ENCODE data around the gene RPL29. TPM values are rescaled to one million over a fixed set of nuclear protein-coding genes. Genes with fewer than 3 reads are reported as not detected.
"Not testable (repeated sequence)": the region's sequence is repeated elsewhere in the genome, so short reads cannot be mapped to it uniquely, and the experiment has no call there.

Gene RPL29
- total and polyA plus RNA-seq, 2 donors from 2014 or later = 785 to 1,416 TPM

GRCh38 chr3:52034212-52034611 is 38.5 kb upstream of the RPL29 start:
- H3K4me1 ChIP-seq (ENCODE audit: control insufficient read depth in 2 of 3, insufficient read depth in 2 of 3, low read depth in 1 of 3, low read length in 3 of 3) = no peaks in the 10 kb centered on the region
- intact Hi-C loops (cut with DNase I) = no loop called here
- FAIRE-seq (no peak), DNase-seq (no peak)
- H3K9me3 ChIP-seq (ENCODE audit: control insufficient read depth in 2 of 3, insufficient read depth in 1 of 3, low read length in 3 of 3) = no peaks in the 10 kb centered on the region
- no peak overlapping the region for H3K27ac ChIP-seq (ENCODE audit: low read depth in 2 of 2, low read length in 2 of 2)
- H3K4me3 ChIP-seq (ENCODE audit: low read length in 3 of 3) = no peak overlapping the region
- H3K36me3 ChIP-seq (ENCODE audit: control insufficient read depth in 2 of 3, insufficient read depth in 3 of 3, low read length in 3 of 3) = no peaks in the 10 kb centered on the region
- H3K9ac ChIP-seq (ENCODE audit: low read length in 3 of 3) = no peak overlapping the region
- no peaks in the 10 kb centered on the region for H3K27me3 ChIP-seq (ENCODE audit: control insufficient read depth, insufficient read depth, low read length)
- TF ChIP-seq, protein P1, sequence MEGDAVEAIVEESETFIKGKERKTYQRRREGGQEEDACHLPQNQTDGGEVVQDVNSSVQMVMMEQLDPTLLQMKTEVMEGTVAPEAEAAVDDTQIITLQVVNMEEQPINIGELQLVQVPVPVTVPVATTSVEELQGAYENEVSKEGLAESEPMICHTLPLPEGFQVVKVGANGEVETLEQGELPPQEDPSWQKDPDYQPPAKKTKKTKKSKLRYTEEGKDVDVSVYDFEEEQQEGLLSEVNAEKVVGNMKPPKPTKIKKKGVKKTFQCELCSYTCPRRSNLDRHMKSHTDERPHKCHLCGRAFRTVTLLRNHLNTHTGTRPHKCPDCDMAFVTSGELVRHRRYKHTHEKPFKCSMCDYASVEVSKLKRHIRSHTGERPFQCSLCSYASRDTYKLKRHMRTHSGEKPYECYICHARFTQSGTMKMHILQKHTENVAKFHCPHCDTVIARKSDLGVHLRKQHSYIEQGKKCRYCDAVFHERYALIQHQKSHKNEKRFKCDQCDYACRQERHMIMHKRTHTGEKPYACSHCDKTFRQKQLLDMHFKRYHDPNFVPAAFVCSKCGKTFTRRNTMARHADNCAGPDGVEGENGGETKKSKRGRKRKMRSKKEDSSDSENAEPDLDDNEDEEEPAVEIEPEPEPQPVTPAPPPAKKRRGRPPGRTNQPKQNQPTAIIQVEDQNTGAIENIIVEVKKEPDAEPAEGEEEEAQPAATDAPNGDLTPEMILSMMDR (IDR thresholded peaks at IDR 0.05; ENCODE audit: borderline replicate concordance, extremely low read depth, insufficient read depth) = no peak

DNA sequence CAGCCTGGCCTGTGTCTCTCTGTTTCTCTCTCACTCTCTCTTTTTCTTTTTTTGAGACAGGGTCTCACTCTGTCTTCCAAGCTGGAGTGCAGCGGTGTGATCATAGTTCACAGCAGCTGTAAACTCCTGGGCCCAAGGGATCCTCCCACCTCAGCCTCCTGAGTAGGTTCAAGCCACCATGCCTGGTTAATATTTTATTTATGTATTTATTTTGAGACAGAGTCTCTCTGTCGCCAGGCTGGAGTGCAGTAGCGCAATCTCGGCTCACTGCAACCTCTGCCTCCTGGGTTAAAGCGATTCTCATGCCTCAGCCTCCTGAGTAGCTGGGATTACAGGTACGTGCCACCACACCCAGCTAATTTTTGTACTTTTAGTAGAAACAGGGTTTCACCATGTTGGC is 38.1 kb upstream of the RPL29 start:
- H3K4me1 ChIP-seq (ENCODE audit: control insufficient read depth in 2 of 3, insufficient read depth in 2 of 3, low read depth in 1 of 3, low read length in 3 of 3); H3K4me3 ChIP-seq (ENCODE audit: low read length in 3 of 3); intact Hi-C loops (cut with DNase I); H3K36me3 ChIP-seq (ENCODE audit: control insufficient read depth in 2 of 3, insufficient read depth in 3 of 3, low read length in 3 of 3); H3K27me3 ChIP-seq (ENCODE audit: control insufficient read depth, insufficient read depth, low read length); DNase-seq; H3K9me3 ChIP-seq (ENCODE audit: control insufficient read depth in 2 of 3, insufficient read depth in 1 of 3, low read length in 3 of 3); FAIRE-seq; H3K27ac ChIP-seq (ENCODE audit: low read depth in 2 of 2, low read length in 2 of 2); H3K9ac ChIP-seq (ENCODE audit: low read length in 3 of 3): not testable (repeated sequence)

DNA sequence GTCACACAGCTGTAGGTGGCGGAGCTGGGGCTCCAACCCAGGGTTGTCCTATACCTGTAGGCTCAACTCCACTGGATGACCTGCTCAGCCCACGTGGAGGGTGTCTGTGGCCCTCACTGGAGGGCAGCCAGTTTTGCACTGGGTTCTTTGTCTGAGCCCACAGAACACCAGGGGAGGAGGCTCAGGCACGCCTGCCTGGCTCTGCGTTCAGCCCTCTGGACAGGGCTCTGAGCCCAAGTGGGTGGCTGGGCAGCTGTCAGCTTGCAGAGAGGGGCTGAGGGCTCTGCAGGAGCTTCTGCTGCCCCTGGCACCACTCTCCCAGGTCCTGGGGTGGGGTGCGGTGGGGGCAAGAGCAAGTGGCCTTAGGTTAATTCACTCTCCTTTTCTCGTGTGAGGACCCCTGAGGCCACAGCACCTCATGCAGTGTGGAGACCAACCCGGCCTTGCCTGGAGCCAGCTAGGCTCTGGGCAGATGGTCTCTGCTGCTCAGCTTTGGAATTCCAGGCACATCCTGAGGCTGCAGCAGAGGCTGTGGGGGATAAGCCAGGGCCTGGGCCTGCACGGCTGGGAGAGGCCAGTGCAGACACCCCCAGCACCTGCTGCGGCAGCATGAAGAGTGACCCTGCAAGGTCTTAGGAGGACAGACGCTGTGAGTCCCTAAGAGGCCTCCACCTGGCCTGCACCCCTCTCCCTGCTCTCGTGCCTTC is 37.2 kb upstream of the RPL29 start:
- intact Hi-C loops (cut with DNase I) = no loop called here
- no peaks in the 10 kb centered on the region for H3K27me3 ChIP-seq (ENCODE audit: control insufficient read depth, insufficient read depth, low read length)
- no peaks in the 10 kb centered on the region for H3K36me3 ChIP-seq (ENCODE audit: control insufficient read depth in 2 of 3, insufficient read depth in 3 of 3, low read length in 3 of 3)
- H3K27ac ChIP-seq (ENCODE audit: low read depth in 2 of 2, low read length in 2 of 2) = no peak overlapping the region
- no peak for FAIRE-seq
- no peaks in the 10 kb centered on the region for H3K9me3 ChIP-seq (ENCODE audit: control insufficient read depth in 2 of 3, insufficient read depth in 1 of 3, low read length in 3 of 3)
- no peak overlapping the region for H3K9ac ChIP-seq (ENCODE audit: low read length in 3 of 3)
- no peak for DNase-seq
- TF ChIP-seq, protein P1 (IDR thresholded peaks at IDR 0.05; ENCODE audit: borderline replicate concordance, extremely low read depth, insufficient read depth) = no peak
- H3K4me1 ChIP-seq (ENCODE audit: control insufficient read depth in 2 of 3, insufficient read depth in 2 of 3, low read depth in 1 of 3, low read length in 3 of 3) = no peaks in the 10 kb centered on the region
- H3K4me3 ChIP-seq (ENCODE audit: low read length in 3 of 3) = no peak overlapping the region

DNA sequence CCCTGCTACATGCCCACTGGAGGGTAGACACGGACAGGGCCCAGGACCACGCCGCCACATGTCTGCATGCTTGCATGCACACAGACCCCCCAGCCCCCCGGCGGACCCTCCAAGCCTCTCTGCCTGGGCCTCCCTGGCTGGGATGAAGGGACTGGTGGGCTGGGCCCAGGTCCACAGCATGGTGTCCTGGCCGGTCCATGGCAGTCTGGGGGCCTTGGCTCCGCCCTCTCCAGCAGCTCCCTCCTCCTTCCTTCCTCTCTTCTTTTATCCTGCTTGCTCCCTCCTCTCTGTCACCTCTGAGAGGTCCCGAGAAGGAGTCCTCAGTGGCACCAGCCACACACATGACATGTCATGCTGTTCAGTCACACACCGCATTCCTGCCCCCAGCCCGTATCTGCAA is 36.2 kb upstream of the RPL29 start:
- Histone ChIP-seq H3K9ac (ENCODE audit: low read length in 3 of 3) (no peak overlapping the region), H3K4me1 (ENCODE audit: control insufficient read depth in 2 of 3, insufficient read depth in 2 of 3, low read depth in 1 of 3, low read length in 3 of 3) (no peaks in the 10 kb centered on the region), H3K9me3 (ENCODE audit: control insufficient read depth in 2 of 3, insufficient read depth in 1 of 3, low read length in 3 of 3) (no peaks in the 10 kb centered on the region), H3K36me3 (ENCODE audit: control insufficient read depth in 2 of 3, insufficient read depth in 3 of 3, low read length in 3 of 3) (no peaks in the 10 kb centered on the region), H3K27me3 (ENCODE audit: control insufficient read depth, insufficient read depth, low read length) (no peaks in the 10 kb centered on the region), H3K27ac (ENCODE audit: low read depth in 2 of 2, low read length in 2 of 2) (no peak overlapping the region), H3K4me3 (ENCODE audit: low read length in 3 of 3) (no peak overlapping the region)
- intact Hi-C loops (cut with DNase I) = no loop called here
- TF ChIP-seq, protein P1 (IDR thresholded peaks at IDR 0.05; ENCODE audit: borderline replicate concordance, extremely low read depth, insufficient read depth) = no peak
- DNase-seq = no peak
- FAIRE-seq = no peak
